ENCODE results near the gene CSF3.

- TF ChIP-seq CTCF (IDR thresholded peaks at IDR 0.05) (no peak), POLR2A (IDR thresholded peaks at IDR 0.05) (no peak)
These were observed 9.7 kb downstream of the CSF3 start for GRCh38 chr17:40024901-40025300.

All from thyroid gland (tissue), 4 donors.